Dermis blood vessel endothelial cell (primary cell): ENCODE data around the gene PAPPA. TPM values are rescaled to one million over a fixed set of nuclear protein-coding genes. Genes with fewer than 3 reads are reported as not detected.

Experiments
- DNase-seq: peaks from one replicate; pipeline ENCODE4 v3.0.0; 2010
- total RNA-seq: library from RNA; depleted of rRNA; stranded (reverse); fragments of >200 nt; gene quantifications from 2 replicates; pipeline ENCODE4 v1.2.3, GENCODE V29; 2014

PAPPA gene
- total RNA-seq, 1 donor from 2014 or later, result 0.34 TPM

GRCh38 chr9:116187570-116188170, 34.1 kb downstream of the PAPPA start:
- no peak for DNase-seq

- DNase-seq, result no peak
These were observed 36.1 kb downstream of the PAPPA start for GRCh38 chr9:116189683-116190082.

DNA sequence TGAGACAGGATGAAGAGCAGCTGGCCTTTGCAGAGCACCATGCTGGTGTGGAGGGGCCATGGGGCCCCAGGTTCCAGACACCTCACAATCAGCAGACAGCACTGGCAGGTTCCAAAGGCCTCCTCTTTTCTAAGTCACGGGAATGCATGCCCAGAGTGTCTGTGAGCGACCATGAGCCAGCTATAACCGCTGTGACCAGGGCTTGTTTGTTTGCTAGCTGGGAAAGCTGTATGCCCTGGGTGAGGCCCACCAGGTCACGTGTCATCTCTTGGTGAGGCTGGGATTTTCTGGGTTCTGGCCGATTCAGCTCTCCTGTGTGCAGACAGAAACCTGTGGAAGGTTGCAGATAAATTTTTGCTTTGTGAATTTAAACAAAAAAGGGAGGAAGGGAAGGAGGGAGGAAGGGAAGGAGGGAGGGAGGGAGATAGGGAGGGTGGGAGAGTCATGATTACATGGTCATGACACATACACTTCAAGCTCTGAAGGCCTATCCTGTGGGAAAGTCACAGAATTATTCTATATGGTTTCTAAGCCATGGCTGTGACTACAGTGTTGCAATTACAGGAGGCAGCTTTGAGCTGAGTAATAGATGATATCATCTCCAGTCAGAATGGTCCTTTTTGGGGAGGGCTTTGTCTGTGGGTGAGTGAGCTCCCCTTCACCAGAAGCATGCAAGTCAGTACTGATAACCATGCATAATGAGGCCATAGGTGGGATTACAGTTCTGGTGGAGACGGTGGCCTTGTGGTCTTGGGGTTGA, 37.2 kb downstream of the PAPPA start:
- DNase-seq, result no peak

DNA sequence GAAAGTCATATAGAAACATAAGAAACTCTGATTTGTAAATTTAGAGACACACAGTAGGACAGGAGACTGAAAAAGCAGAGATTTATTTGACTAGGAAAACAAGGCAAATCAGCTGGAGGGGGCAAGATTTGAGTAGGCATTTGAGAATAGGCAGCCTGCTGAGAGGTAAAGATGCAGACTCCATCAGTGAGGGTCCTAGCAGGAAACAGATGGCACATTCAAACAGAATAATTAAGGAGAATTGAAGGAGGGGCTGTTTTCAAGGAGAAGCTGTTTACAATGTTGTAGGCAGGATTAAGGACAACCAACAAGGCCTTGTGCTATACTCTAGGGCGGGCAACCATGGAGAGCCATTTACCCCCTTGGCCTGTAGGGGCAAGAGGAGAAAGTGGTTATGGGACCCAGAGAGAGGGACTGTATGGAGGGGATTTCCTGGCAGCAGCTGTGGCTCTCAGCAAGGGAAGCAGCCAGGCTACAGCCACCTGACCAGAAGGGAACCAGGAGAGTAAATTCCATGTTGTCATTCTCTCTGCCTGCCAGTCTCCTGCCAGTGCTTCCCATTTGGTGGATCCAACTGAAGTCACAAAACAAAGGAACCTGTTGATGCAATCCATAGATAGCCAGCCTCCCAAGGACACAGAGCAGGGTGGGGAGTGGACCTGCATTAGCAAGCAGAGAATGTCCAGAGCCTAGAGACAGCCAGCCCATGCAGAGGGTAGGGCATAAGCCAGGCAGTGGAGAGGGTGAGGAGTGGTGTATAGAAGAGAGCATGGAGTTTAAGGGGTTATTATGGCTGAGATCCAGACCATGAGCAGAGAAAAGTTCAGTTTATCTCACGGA, 38.2 kb downstream of the PAPPA start:
- no peak for DNase-seq

DNA sequence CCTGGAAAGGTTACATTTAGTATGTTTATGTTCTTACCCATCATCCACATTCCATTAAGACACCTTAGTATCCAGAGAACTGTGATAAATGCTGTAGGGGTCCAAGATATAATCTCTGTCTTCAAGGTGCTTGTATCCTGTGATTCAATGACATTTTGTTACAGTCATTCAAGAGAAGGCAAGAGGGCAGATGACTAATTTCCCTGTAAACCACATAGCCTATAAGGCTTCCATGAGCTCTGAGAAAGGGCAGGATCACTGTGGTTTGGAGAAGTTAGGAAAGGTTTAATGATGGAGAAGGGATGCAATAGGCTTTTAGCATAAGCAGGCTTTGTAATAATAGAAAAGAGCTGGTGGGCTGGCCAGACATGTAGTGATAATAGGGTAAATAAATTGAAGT, 40.0 kb downstream of the PAPPA start:
- peak; percentile 5 for DNase-seq

DNA sequence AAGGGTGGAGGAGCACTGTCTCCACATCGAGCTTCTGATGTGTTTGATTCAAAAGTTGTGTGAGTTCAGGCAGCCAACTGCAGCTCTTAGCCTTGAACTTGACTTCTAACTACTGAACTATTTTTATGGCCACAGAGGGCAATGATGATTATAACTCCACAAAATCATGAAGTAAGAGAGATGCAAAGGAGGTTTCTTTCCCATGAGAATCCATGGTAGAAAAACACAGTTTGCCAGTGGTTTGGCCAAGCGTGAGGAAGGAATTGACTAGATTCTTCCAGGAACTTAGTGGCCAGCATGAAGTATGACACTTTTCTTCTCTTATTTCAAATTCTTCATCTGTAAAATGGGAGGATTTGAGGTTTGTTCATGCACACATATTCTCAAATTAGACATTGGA, 43.2 kb downstream of the PAPPA start:
- no peak for DNase-seq

DNA sequence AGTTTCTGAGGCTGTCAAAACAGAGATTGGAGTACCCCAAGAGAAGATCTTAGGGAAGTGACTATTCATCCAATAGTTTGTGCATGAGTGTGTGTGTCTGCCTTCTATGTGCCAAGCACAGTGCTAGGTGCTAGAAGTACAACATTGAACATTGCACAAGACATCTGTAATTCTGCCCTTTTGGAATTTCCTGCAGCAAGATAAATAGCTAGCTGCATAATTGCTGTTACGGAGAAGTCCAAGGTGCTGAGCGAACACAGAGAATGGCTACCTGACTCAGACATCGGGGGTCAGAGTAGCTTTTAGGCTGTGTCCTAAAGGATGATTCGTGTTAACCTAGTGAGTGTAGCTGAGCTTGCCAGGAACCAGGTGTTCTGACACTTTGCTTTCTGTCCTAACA, 44.8 kb downstream of the PAPPA start:
- no peak for DNase-seq

DNA sequence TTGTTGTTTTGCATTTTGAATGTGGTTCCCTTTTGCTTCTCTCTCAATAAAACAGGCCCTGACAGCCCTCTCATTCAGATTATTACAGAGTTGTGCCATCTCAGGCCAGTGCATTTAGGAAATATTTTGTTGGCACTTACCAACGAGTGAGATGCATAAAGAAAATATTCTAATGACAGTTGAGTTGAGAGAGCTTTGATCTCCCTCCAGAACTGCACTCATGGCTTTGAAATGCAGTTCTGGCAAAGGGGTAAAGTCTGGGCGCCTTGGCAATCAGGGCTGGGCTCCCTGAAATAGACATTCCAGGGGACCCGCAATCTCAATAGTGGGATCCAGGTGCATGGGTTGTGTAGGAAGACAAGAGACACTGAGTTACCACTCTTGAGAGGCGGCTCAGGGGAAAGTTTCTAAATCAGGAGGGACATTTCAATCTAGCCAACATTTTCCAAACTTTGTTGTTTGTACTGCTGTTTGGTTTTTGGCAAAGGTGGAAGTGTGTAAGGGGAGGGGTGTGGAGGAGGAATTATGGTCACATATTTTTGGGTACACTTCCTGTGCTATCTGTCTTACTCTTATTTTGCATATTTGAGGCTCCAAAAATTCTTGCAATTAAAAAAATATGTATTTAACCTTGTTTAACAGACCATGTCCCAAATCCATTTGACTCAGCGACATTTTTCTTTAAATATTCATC, 48.8 kb downstream of the PAPPA start:
- DNase-seq, result no peak

DNA sequence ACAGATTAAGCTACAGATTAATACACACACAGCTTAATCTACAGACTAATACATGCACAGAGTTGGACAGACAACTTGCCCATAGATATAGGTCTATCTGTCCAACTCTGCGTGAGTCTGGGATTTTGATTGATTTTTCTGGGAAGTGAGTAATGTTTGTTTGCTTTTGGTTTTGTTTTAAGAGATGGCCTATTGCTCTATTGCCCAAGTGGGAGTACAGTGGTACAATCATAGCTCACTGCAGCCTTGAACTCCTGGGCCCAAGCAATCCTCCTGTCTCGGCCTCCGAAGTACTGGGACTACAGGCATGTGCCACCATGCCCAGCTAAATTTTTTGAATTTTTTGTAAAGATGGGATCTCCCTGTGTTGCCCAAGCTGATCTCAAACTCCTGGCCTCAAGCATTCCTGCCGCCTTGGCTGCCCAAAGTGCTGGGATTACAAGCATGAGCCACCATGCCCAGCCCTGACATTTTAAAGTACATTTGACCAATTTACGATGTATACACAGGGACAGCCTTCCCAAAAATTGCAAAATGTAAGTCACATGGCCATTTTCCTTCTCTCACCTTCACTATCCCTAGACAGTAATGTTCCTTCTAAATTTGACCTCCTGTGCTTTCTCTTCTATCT, 50.8 kb downstream of the PAPPA start:
- no peak for DNase-seq

DNA sequence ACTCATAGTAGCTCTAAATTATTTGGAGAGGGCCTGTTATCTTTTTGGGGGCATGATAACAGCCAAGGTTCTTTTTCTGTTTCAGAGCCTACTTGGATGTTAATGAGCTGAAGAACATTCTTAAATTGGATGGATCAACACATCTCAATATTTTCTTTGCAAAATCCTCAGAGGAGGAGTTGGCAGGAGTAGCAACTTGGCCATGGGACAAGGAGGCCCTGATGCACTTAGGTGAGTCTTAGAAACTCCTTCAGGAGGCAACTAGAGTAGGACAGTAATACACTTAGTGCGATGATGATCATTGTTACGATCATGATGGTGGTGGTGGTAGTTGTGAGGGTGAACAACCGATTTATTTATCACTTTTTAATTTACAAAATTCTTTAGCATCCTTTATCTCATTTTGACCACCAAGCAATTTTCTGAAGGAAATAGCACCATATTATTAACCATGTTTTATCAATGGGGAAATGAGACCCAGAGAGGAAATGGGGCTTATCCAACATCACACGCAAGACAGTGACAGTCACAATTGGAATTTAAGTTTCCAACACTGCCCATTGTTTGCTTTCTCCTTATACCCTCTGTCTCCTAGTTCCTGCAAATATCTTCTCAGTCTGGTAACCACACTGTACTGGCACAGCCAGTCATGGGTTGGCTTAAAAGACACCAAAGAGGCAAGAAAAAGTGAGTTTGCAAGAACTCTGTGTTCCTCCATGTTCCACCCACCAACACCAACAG, 54.0 kb downstream of the PAPPA start:
- no peak for DNase-seq

- DNase-seq, result no peak
These were observed 55.0 kb downstream of the PAPPA start for GRCh38 chr9:116208417-116209232.

- DNase-seq, result no peak
These were observed 56.0 kb downstream of the PAPPA start for GRCh38 chr9:116209414-116210116.

GRCh38 chr9:116212986-116213692, 59.5 kb downstream of the PAPPA start:
- DNase-seq, result no peak

- no peak for DNase-seq
These were observed 60.1 kb downstream of the PAPPA start for GRCh38 chr9:116213693-116214047.

DNA sequence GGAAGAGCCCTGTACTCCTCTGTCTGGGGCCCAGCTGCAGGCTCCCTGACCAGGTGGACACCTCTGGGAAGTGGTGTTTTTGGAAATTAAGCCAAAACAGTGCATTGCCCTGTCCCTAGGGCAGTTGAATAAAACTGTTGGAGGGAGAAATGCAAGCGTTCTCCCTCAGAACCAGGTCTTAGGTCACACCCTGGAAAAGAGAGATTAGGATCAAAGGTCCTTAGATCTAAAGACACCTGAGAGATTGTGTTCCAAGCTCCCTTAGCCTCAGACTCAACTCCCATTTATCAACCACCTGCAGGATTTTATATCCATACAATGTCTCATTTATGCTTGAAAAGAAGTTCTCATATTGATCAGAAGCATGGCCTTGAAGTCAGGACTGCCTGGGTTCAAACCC, 64.8 kb downstream of the PAPPA start:
- no peak for DNase-seq

DNA sequence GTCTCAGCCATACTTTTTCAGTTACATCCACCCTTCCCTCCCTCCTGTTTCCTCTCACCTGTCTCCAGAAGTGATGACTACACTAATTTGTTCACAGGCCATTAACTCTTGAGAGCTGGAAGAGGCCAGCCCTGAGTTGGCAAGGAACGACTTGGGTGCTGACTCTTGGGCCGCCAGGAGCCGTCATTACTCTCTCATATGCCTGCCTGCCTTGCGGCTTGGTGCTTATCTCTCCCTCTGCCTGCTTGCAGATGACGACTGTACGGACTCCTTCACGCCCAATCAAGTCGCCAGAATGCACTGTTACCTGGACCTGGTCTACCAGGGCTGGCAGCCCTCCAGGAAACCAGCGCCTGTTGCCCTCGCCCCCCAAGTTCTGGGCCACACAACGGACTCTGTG, 66.1 kb downstream of the PAPPA start:
- DNase-seq, result no peak

GRCh38 chr9:116223926-116224325, 70.3 kb downstream of the PAPPA start:
- no peak for DNase-seq

DNA sequence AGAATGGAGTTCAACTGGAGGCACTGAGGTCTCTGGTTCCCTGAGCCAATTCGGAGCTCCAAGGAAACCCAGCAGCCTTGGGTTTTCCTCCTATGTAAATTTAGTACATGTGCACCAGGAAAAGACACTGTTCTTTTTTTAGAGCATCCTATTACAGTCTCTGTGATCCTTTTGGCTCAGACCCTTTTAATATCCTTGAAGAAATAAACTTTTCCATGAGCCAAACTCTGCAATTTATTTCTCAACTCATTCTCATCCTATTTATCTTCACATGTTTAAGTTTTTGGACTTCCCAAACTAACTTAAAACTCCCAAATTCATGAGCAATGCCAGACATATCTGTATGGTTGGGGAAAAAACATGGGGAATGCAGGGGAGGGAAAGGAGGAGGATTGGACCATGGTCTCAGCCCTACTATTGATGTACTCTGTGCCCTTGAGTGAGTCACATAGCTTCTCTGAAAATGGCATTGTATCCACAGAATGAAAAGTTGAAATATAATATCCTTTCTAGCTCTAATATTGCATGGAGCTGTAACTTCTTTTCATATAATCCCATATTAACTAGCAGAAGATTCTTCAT, 76.6 kb downstream of the PAPPA start:
- no peak for DNase-seq

DNA sequence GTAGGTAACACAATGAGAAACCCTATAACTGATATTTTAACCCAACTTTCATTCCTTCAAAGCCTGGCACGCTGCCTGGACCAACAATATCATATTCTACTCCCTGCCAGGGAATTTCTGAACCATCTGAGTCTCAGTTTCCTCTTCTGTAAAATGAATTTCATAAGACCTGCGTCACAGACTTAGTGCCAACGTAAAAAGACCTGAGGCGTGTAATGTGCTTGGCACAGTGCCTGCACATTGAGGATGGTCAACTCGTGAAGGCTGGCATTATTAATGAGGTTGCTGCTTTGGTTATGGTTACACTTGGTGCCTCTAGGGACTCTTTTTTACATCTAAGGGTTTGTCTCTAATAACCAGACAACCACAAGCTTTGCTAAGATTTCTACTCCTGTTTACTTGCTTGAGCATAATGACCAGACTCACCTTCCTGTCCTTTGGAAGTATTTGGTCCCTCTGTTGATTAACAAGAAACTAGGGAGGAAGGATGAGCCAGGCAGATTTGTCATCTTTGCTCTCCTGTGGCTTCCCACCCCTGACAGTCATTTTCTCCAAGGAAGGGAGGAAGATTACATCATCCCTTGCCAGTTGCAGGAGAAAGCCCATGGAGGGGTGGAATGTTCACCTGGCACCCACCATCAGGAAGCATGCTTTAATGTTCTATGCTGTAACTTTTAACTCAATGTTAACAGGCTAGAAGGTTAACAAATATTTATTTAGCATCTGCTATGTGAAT, 79.0 kb downstream of the PAPPA start:
- DNase-seq, result no peak
